Ascending aorta (tissue), 2 donors: ENCODE measurements around the gene SNAI3. TPM values are rescaled to one million over a fixed set of nuclear protein-coding genes. Genes with fewer than 3 reads are reported as not detected.

ENCODE experiments used
- DNase-seq, 2 donors: peaks; one replicate each; pipeline ENCODE4 v3.0.0-alpha.2; 2019; ENCODE audit warnings: low spot score in 2 of 2
- H3K27ac ChIP-seq, 2 donors: fragments of 200-600 bp; sonication (generic); one replicate each; pipeline ENCODE4 v1.5.1; 2016 to 2017; ENCODE audit warnings: mild to moderate bottlenecking in 1 of 2
- H3K27me3 ChIP-seq: fragments of 200-600 bp; sonication (generic); one replicate; pipeline ENCODE4 v1.5.1; 2017
- H3K36me3 ChIP-seq, 2 donors: fragments of 200-600 bp; sonication (generic); one replicate each; pipeline ENCODE4 v1.5.1; 2016
- H3K4me1 ChIP-seq, 2 donors: fragments of 200-600 bp; sonication (generic); one replicate each; pipeline ENCODE4 v1.5.1; 2016 to 2017; ENCODE audit warnings: mild to moderate bottlenecking in 1 of 2
- H3K4me3 ChIP-seq, 2 donors: fragments of 200-600 bp; sonication (generic); one replicate each; pipeline ENCODE4 v1.5.1; 2016 to 2017; ENCODE audit warnings: mild to moderate bottlenecking in 1 of 2
- H3K9me3 ChIP-seq, 2 donors: fragments of 200-600 bp; sonication (generic); one replicate each; pipeline ENCODE4 v1.5.1; 2016
- intact Hi-C: fragments of 100-400 bp; cut with DNase I; formaldehyde crosslinking; loops from one replicate; pipeline ENCODE4 v1.15.1; 2023
- total RNA-seq: library from RNA; depleted of rRNA; stranded (reverse); fragments of >200 nt; gene quantifications from one replicate; pipeline ENCODE4 v1.1.0, GENCODE V29; 2016
- TF ChIP-seq, protein P1 (sequence below), 3 experiments: fragments of 200-600 bp in 2 of 3; fragments of 450-650 bp in 1 of 3; sonication (generic) in 2 of 3; IDR thresholded peaks; one replicate each; pipeline ENCODE4 v1.5.1; 2016 to 2019; ENCODE audit warnings: antibody characterized with exemption in 3 of 3, mild to moderate bottlenecking in 1 of 3, moderate library complexity in 1 of 3

Gene SNAI3
- total RNA-seq, 1 donor from 2014 or later, result not detected

DNA sequence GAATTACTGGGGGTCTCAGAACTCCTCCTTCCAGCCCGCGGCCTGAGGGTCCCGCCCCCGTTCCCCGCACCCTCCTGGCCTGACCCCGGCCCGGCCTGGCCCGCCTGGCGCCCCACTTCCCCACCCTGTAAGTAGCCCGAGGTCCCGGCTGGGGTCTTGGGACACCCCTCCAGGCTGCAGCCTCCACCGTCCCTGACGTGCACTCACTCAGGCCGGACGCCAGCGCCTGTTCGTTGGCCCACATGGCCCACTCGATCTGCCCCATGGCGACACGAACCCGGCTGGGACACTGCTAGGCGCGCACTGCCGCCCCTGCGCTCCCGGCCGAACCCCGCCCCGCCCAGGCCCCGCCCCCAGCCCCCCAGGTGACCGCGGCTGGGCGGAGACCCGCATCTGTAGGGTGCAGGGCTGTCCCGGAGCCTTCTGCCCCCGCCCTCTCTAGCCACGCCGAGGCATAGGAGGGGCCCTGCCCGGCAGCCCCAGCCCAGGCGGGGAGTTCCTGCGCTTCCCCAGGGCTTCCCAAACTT, 35.5 kb downstream of the SNAI3 start, which contains the start of gene CYBA:
Gene CYBA, minus strand, starts transcription at position 305 of the 527 bp plus-strand sequence. Its CDS starts 40 bp downstream, at position 265.
- Histone ChIP-seq H3K4me1 (peaks cover 0 to 11% of the 10 kb centered on the region in 2 donors), H3K27ac (peak within 1 kb of the TSS; percentile 17 to 60), H3K9me3 (no peaks in the 10 kb centered on the region), H3K4me3 (peak within 1 kb of the TSS; percentile 63 to 84), H3K27me3 (no peaks in the 10 kb centered on the region), H3K36me3 (peaks cover 10 to 23% of the 10 kb centered on the region in 2 donors)
- TF ChIP-seq, protein P1, sequence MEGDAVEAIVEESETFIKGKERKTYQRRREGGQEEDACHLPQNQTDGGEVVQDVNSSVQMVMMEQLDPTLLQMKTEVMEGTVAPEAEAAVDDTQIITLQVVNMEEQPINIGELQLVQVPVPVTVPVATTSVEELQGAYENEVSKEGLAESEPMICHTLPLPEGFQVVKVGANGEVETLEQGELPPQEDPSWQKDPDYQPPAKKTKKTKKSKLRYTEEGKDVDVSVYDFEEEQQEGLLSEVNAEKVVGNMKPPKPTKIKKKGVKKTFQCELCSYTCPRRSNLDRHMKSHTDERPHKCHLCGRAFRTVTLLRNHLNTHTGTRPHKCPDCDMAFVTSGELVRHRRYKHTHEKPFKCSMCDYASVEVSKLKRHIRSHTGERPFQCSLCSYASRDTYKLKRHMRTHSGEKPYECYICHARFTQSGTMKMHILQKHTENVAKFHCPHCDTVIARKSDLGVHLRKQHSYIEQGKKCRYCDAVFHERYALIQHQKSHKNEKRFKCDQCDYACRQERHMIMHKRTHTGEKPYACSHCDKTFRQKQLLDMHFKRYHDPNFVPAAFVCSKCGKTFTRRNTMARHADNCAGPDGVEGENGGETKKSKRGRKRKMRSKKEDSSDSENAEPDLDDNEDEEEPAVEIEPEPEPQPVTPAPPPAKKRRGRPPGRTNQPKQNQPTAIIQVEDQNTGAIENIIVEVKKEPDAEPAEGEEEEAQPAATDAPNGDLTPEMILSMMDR (IDR thresholded peaks at IDR 0.05), result no peak
- intact Hi-C loops, result no loop called here
- peak; percentile 43 to 87 for DNase-seq

DNA sequence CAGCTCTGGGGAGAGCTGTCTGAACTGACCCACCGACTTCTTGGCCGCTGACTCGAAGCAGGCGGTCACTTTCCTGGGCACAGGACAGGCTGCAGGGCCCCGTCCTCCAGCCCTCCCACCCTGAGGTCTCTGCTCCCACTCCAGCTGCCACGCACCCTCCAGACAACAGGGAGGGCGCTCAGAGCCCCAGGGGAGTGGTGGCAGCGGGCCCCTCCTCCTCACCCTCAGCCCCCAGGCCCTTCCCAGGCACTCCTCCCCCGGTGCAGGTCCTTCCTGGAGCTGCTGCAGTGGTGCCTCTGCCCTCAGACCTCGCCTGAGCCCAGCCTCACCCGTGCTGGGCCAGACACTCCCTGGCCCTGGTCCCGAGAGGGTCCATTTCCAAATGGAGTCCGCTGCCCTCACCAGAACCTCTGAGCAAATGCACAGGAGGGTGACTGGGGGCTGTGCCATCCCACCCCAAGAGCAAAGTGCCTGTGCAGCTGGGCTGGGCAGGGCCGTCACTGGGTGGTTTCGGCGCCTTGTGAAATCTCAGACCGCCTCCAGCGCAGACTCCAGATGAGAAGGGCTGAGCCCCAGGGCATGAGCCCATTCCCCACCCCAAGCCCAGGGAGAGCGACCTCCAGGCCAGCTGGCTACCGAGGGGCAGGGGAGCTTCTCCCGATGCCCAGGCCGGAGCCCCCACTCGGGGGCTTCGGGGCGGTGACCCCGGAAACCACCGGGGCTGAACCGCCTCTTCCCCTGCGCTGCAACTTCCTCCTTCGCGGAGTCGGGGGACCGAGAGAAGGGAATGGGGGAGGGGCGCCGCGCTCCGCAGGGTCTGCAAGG, 36.2 kb downstream of the SNAI3 start:
- Histone ChIP-seq H3K27ac (peak overlapping the region; percentile 10 to 60), H3K4me3 (peak overlapping the region; percentile 63 to 84), H3K36me3 (peaks cover 4 to 16% of the 10 kb centered on the region in 2 donors), H3K9me3 (no peaks in the 10 kb centered on the region), H3K4me1 (peaks cover 0 to 11% of the 10 kb centered on the region in 2 donors), H3K27me3 (no peaks in the 10 kb centered on the region)
- intact Hi-C loops, result no loop called here
- TF ChIP-seq, protein P1 (IDR thresholded peaks at IDR 0.05), result no peak
- no peak for DNase-seq

- Histone ChIP-seq H3K4me3 (peak overlapping the region; percentile 63 to 84), H3K27ac (peak overlapping the region; percentile 10 to 60), H3K27me3 (no peaks in the 10 kb centered on the region), H3K4me1 (peaks cover 0 to 11% of the 10 kb centered on the region in 2 donors), H3K36me3 (peaks cover 0 to 8% of the 10 kb centered on the region in 2 donors), H3K9me3 (no peaks in the 10 kb centered on the region)
- intact Hi-C loops, result no loop called here
- TF ChIP-seq, protein P1 (IDR thresholded peaks at IDR 0.05), result no peak
- no peak for DNase-seq
Measured at GRCh38 chr16:88649195-88649923, 36.9 kb downstream of the SNAI3 start.

- no peaks in the 10 kb centered on the region for H3K9me3 ChIP-seq
- no peak for DNase-seq
- H3K4me3 ChIP-seq, result no peak overlapping the region
- no peaks in the 10 kb centered on the region for H3K36me3 ChIP-seq
- peaks cover 0 to 11% of the 10 kb centered on the region in 2 donors for H3K4me1 ChIP-seq
- intact Hi-C loops, result no loop called here
- no peaks in the 10 kb centered on the region for H3K27me3 ChIP-seq
- no peak overlapping the region for H3K27ac ChIP-seq
- TF ChIP-seq, protein P1 (IDR thresholded peaks at IDR 0.05), result no peak
Measured at GRCh38 chr16:88647178-88648070, 38.9 kb downstream of the SNAI3 start.
